Esophagus squamous epithelium (tissue), 5 donors: ENCODE results near the gene SHTN1. TPM values are rescaled to one million over a fixed set of nuclear protein-coding genes. Genes with fewer than 3 reads are reported as not detected.

ENCODE experiments used
- DNase-seq: peaks from one replicate; lab custom pipeline; 2025; lab: John Stamatoyannopoulos, UW
- H3K27ac ChIP-seq, 4 donors: fragments of 200-600 bp; sonication (generic); one replicate each; pipeline ENCODE4 v1.5.1; 2016 to 2019; ENCODE audit warnings: mild to moderate bottlenecking in 1 of 4
- H3K27me3 ChIP-seq, 4 donors: fragments of 200-600 bp; sonication (generic); 1 replicate in 3 of 4; 2 replicates in 1 of 4; pipeline versions ENCODE4 v1.5.1 to v1.6.0; 2017 to 2021; ENCODE audit warnings: antibody characterized with exemption in 1 of 4
- H3K36me3 ChIP-seq, 3 donors: fragments of 200-600 bp; sonication (generic); one replicate each; pipeline ENCODE4 v1.5.1; 2016 to 2019
- H3K4me1 ChIP-seq, 3 donors: fragments of 200-600 bp; sonication (generic); one replicate each; pipeline ENCODE4 v1.5.1; 2017 to 2019
- H3K4me3 ChIP-seq, 4 donors: fragments of 200-600 bp; sonication (generic); 1 replicate in 3 of 4; 2 replicates in 1 of 4; pipeline ENCODE4 v1.5.1; 2016 to 2019; ENCODE audit warnings: mild to moderate bottlenecking in 2 of 4, moderate library complexity in 1 of 4
- H3K9me3 ChIP-seq, 3 donors: fragments of 200-600 bp; sonication (generic); one replicate each; pipeline ENCODE4 v1.5.1; 2016 to 2019
- POLR2A ChIP-seq, 4 donors: fragments of 450-650 bp; IDR thresholded peaks; one replicate each; pipeline ENCODE4 v1.6.1; 2017; ENCODE audit warnings: antibody characterized with exemption in 4 of 4, mild to moderate bottlenecking in 4 of 4, moderate library complexity in 3 of 4
- WGBS, 2 donors: methylation state at CpG; one replicate each; pipeline ENCODE4 v1.1.5; 2018; 5-methylcytosine and 5-hydroxymethylcytosine counted together
- intact Hi-C: fragments of 100-400 bp; cut with DNase I; formaldehyde crosslinking; loops from one replicate; pipeline ENCODE4 v1.15.0; 2022
- total RNA-seq, 4 donors: library from RNA; depleted of rRNA; stranded (reverse); fragments of >200 nt; gene quantifications; one replicate each; pipeline ENCODE4 v1.1.0, GENCODE V29; 2016
- TF ChIP-seq, protein P1 (sequence below), 6 experiments: fragments of 450-650 bp in 4 of 6; fragments of 200-600 bp in 2 of 6; sonication (generic) in 2 of 6; IDR thresholded peaks; one replicate each; pipeline ENCODE4 v1.5.1; 2016 to 2019; ENCODE audit warnings: antibody characterized with exemption in 6 of 6, mild to moderate bottlenecking in 4 of 6, moderate library complexity in 4 of 6
- donor health status: DM: yes; HTN: yes; CAD: no.

SHTN1 gene
- total RNA-seq, 4 donors from 2014 or later = 8.6 to 12.5 (median 10.2) TPM

DNA sequence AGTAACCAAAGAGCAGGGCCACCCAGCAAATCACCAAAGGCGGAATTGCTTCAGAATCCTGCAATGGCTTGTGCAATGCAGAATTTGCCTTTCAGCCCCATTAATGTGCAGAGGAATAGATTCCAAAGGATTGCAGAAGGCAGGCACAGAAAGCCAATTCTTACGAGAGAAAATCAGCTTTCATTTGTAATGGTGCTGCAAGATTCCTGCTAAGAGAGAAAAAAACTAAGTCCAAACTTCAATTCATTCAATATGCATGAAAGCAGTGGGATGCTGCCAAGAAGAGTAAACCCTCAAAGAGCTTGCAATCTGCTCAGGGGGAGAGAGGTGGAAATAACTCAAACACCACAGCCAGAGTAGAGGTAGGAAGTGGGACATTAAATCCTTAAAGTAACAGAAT lies 85.3 kb downstream of the SHTN1 start:
- Histone ChIP-seq H3K27ac (no peak overlapping the region), H3K4me1 (no peaks in the 10 kb centered on the region), H3K27me3 (no peaks in the 10 kb centered on the region), H3K4me3 (no peak overlapping the region), H3K36me3 (peaks cover 0 to 31% (median 0%) of the 10 kb centered on the region in 3 donors), H3K9me3 (no peaks in the 10 kb centered on the region)
- DNase-seq = no peak
- TF ChIP-seq, protein P1, sequence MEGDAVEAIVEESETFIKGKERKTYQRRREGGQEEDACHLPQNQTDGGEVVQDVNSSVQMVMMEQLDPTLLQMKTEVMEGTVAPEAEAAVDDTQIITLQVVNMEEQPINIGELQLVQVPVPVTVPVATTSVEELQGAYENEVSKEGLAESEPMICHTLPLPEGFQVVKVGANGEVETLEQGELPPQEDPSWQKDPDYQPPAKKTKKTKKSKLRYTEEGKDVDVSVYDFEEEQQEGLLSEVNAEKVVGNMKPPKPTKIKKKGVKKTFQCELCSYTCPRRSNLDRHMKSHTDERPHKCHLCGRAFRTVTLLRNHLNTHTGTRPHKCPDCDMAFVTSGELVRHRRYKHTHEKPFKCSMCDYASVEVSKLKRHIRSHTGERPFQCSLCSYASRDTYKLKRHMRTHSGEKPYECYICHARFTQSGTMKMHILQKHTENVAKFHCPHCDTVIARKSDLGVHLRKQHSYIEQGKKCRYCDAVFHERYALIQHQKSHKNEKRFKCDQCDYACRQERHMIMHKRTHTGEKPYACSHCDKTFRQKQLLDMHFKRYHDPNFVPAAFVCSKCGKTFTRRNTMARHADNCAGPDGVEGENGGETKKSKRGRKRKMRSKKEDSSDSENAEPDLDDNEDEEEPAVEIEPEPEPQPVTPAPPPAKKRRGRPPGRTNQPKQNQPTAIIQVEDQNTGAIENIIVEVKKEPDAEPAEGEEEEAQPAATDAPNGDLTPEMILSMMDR (IDR thresholded peaks at IDR 0.05) = no peak
- TF ChIP-seq POLR2A (IDR thresholded peaks at IDR 0.05) = no peak
- intact Hi-C loops = no loop called here
- WGBS, 2 donors = 53 to 95% methylated on average over 1 to 2 of the region's 2 CpGs

DNA sequence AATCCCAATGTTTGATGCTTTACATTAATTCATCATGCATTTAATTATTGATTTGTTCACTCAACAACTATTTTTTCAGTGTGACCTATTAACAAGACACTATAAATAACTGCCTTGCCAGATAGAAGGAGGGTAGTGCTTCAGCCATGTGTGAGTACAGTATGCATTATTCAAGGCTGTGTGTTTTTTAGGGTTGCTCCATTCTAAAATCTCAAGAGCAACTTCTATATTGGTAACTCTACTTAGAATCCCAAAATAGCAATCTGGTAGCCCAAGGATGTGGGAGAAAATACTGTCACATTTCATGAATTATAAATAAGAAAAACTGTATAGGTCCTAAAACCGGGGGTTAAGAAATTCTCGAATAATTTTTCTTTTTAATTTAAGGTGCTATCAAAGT lies 85.8 kb downstream of the SHTN1 start:
- Histone ChIP-seq H3K27ac (no peak overlapping the region), H3K9me3 (no peaks in the 10 kb centered on the region), H3K4me3 (no peak overlapping the region), H3K27me3 (no peaks in the 10 kb centered on the region), H3K4me1 (no peaks in the 10 kb centered on the region), H3K36me3 (peaks cover 0 to 36% (median 0%) of the 10 kb centered on the region in 3 donors)
- intact Hi-C loops = no loop called here
- TF ChIP-seq, protein P1 (IDR thresholded peaks at IDR 0.05) = no peak
- no peak for TF ChIP-seq POLR2A (IDR thresholded peaks at IDR 0.05)
- no peak for DNase-seq
- 88 to 95% methylated on average over 2 of the region's 2 CpGs for WGBS, 2 donors

DNA sequence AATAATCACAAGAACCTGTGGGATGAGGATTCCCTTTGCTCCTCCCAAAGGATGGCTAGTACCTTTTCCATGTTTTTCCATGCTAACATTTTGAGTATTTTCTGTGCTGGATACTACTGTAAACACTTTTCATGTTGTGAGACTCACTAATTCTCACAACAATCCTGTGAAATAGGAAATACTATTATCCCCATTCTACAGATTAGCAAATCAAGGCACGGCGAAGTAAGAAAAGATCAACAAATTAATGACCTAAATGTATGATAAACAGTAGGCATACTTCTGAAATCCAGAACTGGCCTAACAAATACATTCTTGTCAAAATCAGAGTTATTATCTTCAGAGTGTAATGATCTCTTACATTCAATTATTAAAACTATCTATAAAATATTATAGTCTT lies 86.4 kb downstream of the SHTN1 start:
- Histone ChIP-seq H3K4me1 (no peaks in the 10 kb centered on the region), H3K36me3 (peaks cover 0 to 42% (median 0%) of the 10 kb centered on the region in 3 donors), H3K9me3 (no peaks in the 10 kb centered on the region), H3K4me3 (no peak overlapping the region), H3K27me3 (no peaks in the 10 kb centered on the region), H3K27ac (no peak overlapping the region)
- intact Hi-C loops = no loop called here
- TF ChIP-seq, protein P1 (IDR thresholded peaks at IDR 0.05) = no peak
- no peak for TF ChIP-seq POLR2A (IDR thresholded peaks at IDR 0.05)
- no peak for DNase-seq
- 93 to 96% methylated on average over 2 of the region's 2 CpGs for WGBS, 2 donors

DNA sequence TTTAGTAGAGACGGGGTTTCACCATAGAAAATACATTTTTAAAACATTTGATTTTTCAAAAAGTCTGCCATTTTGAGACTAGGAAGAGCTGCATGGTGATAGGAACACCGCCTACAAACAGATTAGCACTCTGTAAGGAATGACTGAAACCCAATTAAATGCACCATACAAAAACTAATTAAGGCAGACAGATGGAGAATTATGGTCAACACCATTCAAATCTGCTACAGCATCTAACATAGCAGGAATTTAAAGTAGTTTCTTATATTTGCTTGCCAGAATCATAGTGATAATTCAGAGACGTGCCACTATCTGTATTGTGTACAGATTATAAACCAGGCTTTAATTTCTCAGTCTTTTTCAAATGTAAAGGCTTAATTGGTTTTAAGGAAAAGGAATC lies 87.5 kb downstream of the SHTN1 start:
- intact Hi-C loops = no loop called here

DNA sequence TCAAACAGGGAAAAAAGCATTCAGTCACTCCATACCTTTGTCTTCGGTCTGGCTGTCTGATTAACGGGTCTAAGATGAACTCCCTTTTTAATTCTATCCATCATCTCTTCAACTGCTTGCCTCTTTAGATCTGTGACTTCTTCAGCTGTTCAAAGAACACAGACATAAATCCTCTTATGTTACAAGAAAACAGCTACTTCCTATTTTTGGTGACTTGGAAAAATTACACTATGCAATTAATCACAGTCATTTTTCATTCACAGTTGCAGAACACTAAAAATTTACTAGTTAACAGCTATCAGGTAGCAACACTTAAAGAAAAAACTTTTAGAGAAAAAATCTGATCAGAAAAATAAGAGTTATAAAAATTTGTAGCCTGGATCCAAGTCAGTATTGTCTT lies 89.6 kb downstream of the SHTN1 start:
- intact Hi-C loops = no loop called here
- 52 to 90% methylated on average over 2 of the region's 2 CpGs for WGBS, 2 donors
- H3K27me3 ChIP-seq = no peaks in the 10 kb centered on the region
- no peak for DNase-seq
- H3K9me3 ChIP-seq = no peaks in the 10 kb centered on the region
- no peak overlapping the region for H3K27ac ChIP-seq
- TF ChIP-seq, protein P1 (IDR thresholded peaks at IDR 0.05) = no peak
- no peak for TF ChIP-seq POLR2A (IDR thresholded peaks at IDR 0.05)
- no peak overlapping the region for H3K4me3 ChIP-seq
- H3K4me1 ChIP-seq = no peaks in the 10 kb centered on the region
- H3K36me3 ChIP-seq = peaks cover 0 to 39% (median 0%) of the 10 kb centered on the region in 3 donors

More for the DNA sequence above, 87.5 kb downstream of the SHTN1 start:
- peaks cover 0 to 42% (median 0%) of the 10 kb centered on the region in 3 donors for H3K36me3 ChIP-seq
- 89 to 91% methylated on average over 3 of the region's 3 CpGs for WGBS, 2 donors
- H3K27me3 ChIP-seq = no peaks in the 10 kb centered on the region
- no peaks in the 10 kb centered on the region for H3K4me1 ChIP-seq
- no peak overlapping the region for H3K4me3 ChIP-seq
- DNase-seq = no peak
- no peak for TF ChIP-seq POLR2A (IDR thresholded peaks at IDR 0.05)
- TF ChIP-seq, protein P1 (IDR thresholded peaks at IDR 0.05) = no peak
- no peak overlapping the region for H3K27ac ChIP-seq
- no peaks in the 10 kb centered on the region for H3K9me3 ChIP-seq
